IMR-90 (cell line): ENCODE results near the gene TMEM208. TPM values are rescaled to one million over a fixed set of nuclear protein-coding genes. Genes with fewer than 3 reads are reported as not detected.

Experiments
- ATAC-seq: fragments of 200-7000 bp; cut with Tn5 transposase; 2 replicates; pipeline ENCODE4 v1.9.1; 2020; ENCODE audit warnings: low read depth, mild to moderate bottlenecking, moderate library complexity
- BruUV-seq: library from RNA; stranded (reverse); fragments of 400-500 nt; replicated peaks from 2 replicates; lab custom pipeline; 2021; lab: Mats Ljungman, UMichigan
- CTCF ChIA-PET: fragments of 300-600 bp; formaldehyde crosslinking; extraction: SDS; loops from one replicate; lab custom pipeline; 2021; ENCODE audit warnings: antibody characterized with exemption; lab: Yijun Ruan, JAX
- POLR2A ChIA-PET: fragments of 300-600 bp; sonication (Branson Sonifier 250); formaldehyde crosslinking; loops from one replicate; lab custom pipeline; 2022; ENCODE audit warnings: antibody characterized with exemption; ENCODE audit not compliant: unreplicated experiment; lab: Charles Lee
- DNase-seq: peaks from one replicate; pipeline ENCODE4 v3.0.0; 2013
- H2AFZ ChIP-seq: replicated peaks from 2 replicates; pipeline ENCODE3; 2013; ENCODE audit warnings: low read length, mild to moderate bottlenecking; ENCODE audit not compliant: poor library complexity
- H2AK5ac ChIP-seq: 2 replicates; pipeline ENCODE4 v1.6.1; 2013; ENCODE audit warnings: low read depth, low read length, inconsistent platforms
- H2AK9ac ChIP-seq: replicated peaks from 2 replicates; pipeline ENCODE3; 2013; ENCODE audit warnings: mild to moderate bottlenecking, low read depth, low read length, moderate library complexity; ENCODE audit not compliant: poor library complexity
- H2BK120ac ChIP-seq: 2 replicates; pipeline ENCODE4 v1.6.1; 2013; ENCODE audit warnings: low read depth, low read length, inconsistent platforms
- H2BK15ac ChIP-seq: 3 replicates; pipeline ENCODE4 v1.6.1; 2013; ENCODE audit warnings: low read depth, low read length, inconsistent platforms
- H2BK20ac ChIP-seq: 2 replicates; pipeline ENCODE4 v1.6.1; 2013; ENCODE audit warnings: low read depth, mild to moderate bottlenecking, inconsistent platforms, low read length, moderate library complexity
- H2BK5ac ChIP-seq: 2 replicates; pipeline ENCODE4 v1.6.1; 2013; ENCODE audit warnings: mild to moderate bottlenecking, low read depth, low read length, inconsistent platforms; ENCODE audit not compliant: poor library complexity, severe bottlenecking
- H3K14ac ChIP-seq: replicated peaks from 2 replicates; pipeline ENCODE4 v1.6.1; 2013; ENCODE audit warnings: low read depth, low read length, inconsistent platforms
- H3K18ac ChIP-seq: 2 replicates; pipeline ENCODE4 v1.6.1; 2013; ENCODE audit warnings: low read depth, low read length, control low read depth
- H3K23ac ChIP-seq: 2 replicates; pipeline ENCODE4 v1.6.1; 2013; ENCODE audit warnings: low read depth, low read length, inconsistent platforms
- H3K27ac ChIP-seq: 2 replicates; pipeline ENCODE4 v1.5.1; 2013; ENCODE audit warnings: mild to moderate bottlenecking, control low read depth, low read length; ENCODE audit not compliant: insufficient read depth
- H3K27me3 ChIP-seq: 2 replicates; pipeline ENCODE4 v1.6.1; 2013; ENCODE audit warnings: low read length; ENCODE audit not compliant: control insufficient read depth, insufficient read depth
- H3K36me3 ChIP-seq: 2 replicates; pipeline ENCODE4 v1.6.1; 2013; ENCODE audit warnings: low read length, mixed read lengths; ENCODE audit not compliant: control insufficient read depth, insufficient read depth
- H3K4ac ChIP-seq: 2 replicates; pipeline ENCODE4 v1.6.1; 2013; ENCODE audit warnings: low read depth, low read length, inconsistent platforms
- H3K4me1 ChIP-seq: 2 replicates; pipeline ENCODE4 v1.6.1; 2013; ENCODE audit warnings: low read length, mixed read lengths; ENCODE audit not compliant: control insufficient read depth, insufficient read depth
- H3K4me2 ChIP-seq: 2 replicates; pipeline ENCODE4 v1.6.1; 2013; ENCODE audit warnings: low read depth, mild to moderate bottlenecking, control low read depth, low read length, moderate library complexity
- H3K4me3 ChIP-seq: 2 replicates; pipeline ENCODE4 v1.5.1; 2013; ENCODE audit warnings: low read depth, mild to moderate bottlenecking, control low read depth, low read length, moderate library complexity; ENCODE audit not compliant: insufficient read depth
- H3K56ac ChIP-seq: 2 replicates; pipeline ENCODE4 v1.6.1; 2013; ENCODE audit warnings: low read length, inconsistent platforms; ENCODE audit not compliant: insufficient read depth; ENCODE audit errors: extremely low read depth
- H3K79me1 ChIP-seq, 2 experiments: 2 replicates each; pipeline ENCODE4 v1.6.1; 2013; ENCODE audit warnings: low read length in 2 of 2, inconsistent platforms in 1 of 2, low read depth in 1 of 2
- H3K9ac ChIP-seq: 2 replicates; pipeline ENCODE4 v1.6.1; 2013; ENCODE audit warnings: low read depth, low read length, control low read depth
- H3K9me1 ChIP-seq: 2 replicates; pipeline ENCODE4 v1.6.1; 2013; ENCODE audit warnings: low read length, inconsistent platforms; ENCODE audit not compliant: insufficient read depth
- H3K9me3 ChIP-seq: 2 replicates; pipeline ENCODE4 v1.6.1; 2013; ENCODE audit warnings: low read length; ENCODE audit not compliant: control insufficient read depth, insufficient read depth
- H4K20me1 ChIP-seq: 2 replicates; pipeline ENCODE4 v1.6.1; 2013; ENCODE audit warnings: low read length, inconsistent platforms; ENCODE audit not compliant: insufficient read depth
- H4K5ac ChIP-seq: 2 replicates; pipeline ENCODE4 v1.6.1; 2013; ENCODE audit warnings: mild to moderate bottlenecking, low read depth, low read length, control low read depth
- H4K8ac ChIP-seq, 2 experiments: 2 replicates each; pipeline ENCODE4 v1.6.1; 2013; ENCODE audit warnings: low read depth in 2 of 2, low read length in 2 of 2, control low read depth in 1 of 2, inconsistent platforms in 1 of 2
- H4K91ac ChIP-seq: 2 replicates; pipeline ENCODE4 v1.6.1; 2013; ENCODE audit warnings: low read depth, low read length, inconsistent platforms; ENCODE audit not compliant: insufficient read depth
- BHLHE40 ChIP-seq: fragments of 150-350 bp; IDR thresholded peaks from 2 replicates; pipeline ENCODE4 v1.6.1; 2016; ENCODE audit warnings: mild to moderate bottlenecking, low read depth, low read length
- CEBPB ChIP-seq: IDR thresholded peaks from 2 replicates; pipeline ENCODE4 v1.6.1; 2012; ENCODE audit warnings: low read depth, low read length, improper control_type of control experiment
- CHD1 ChIP-seq: IDR thresholded peaks from 2 replicates; pipeline ENCODE4 v1.6.1; 2012; ENCODE audit warnings: low read depth, low read length, improper control_type of control experiment
- CTCF ChIP-seq: conservative IDR thresholded peaks from 2 replicates; pipeline ENCODE4 v1.5.1; 2012; ENCODE audit warnings: mild to moderate bottlenecking, low read depth, low read length, improper control_type of control experiment
- ELK1 ChIP-seq: fragments of 150-350 bp; IDR thresholded peaks from 2 replicates; pipeline ENCODE4 v1.6.1; 2016; ENCODE audit warnings: low read depth, mild to moderate bottlenecking, low read length, moderate library complexity, borderline replicate concordance
- FOS ChIP-seq: fragments of 150-350 bp; IDR thresholded peaks from 2 replicates; pipeline ENCODE4 v1.6.1; 2016; ENCODE audit warnings: low read depth, low read length
- MAFK ChIP-seq: IDR thresholded peaks from 2 replicates; pipeline ENCODE4 v1.6.1; 2012; ENCODE audit warnings: low read depth, low read length, improper control_type of control experiment
- MXI1 ChIP-seq: IDR thresholded peaks from 2 replicates; pipeline ENCODE4 v1.6.1; 2012; ENCODE audit warnings: low read depth, mild to moderate bottlenecking, low read length, moderate library complexity, borderline replicate concordance
- NFE2L2 ChIP-seq: fragments of 150-350 bp; IDR thresholded peaks from 2 replicates; pipeline ENCODE4 v1.6.1; 2016; ENCODE audit warnings: low read depth, mild to moderate bottlenecking, low read length
- POLR2A ChIP-seq: IDR thresholded peaks from 2 replicates; pipeline ENCODE4 v1.6.1; 2012; ENCODE audit warnings: mild to moderate bottlenecking, low read depth, low read length
- RAD21 ChIP-seq: IDR thresholded peaks from 2 replicates; pipeline ENCODE4 v1.6.1; 2012; ENCODE audit warnings: low read length, improper control_type of control experiment
- RCOR1 ChIP-seq: IDR thresholded peaks from 2 replicates; pipeline ENCODE4 v1.6.1; 2012; ENCODE audit warnings: mild to moderate bottlenecking, low read length, improper control_type of control experiment; ENCODE audit not compliant: insufficient replicate concordance
- RFX5 ChIP-seq: IDR thresholded peaks from 2 replicates; pipeline ENCODE4 v1.8.0; 2012; ENCODE audit warnings: low read depth, mild to moderate bottlenecking, low read length, moderate library complexity
- SMC3 ChIP-seq: fragments of 150-350 bp; IDR thresholded peaks from 2 replicates; pipeline ENCODE4 v1.6.1; 2016; ENCODE audit warnings: low read depth, mild to moderate bottlenecking, antibody characterized with exemption, low read length, moderate library complexity
- USF2 ChIP-seq: fragments of 150-350 bp; IDR thresholded peaks from 2 replicates; pipeline ENCODE4 v1.6.1; 2017; ENCODE audit warnings: mild to moderate bottlenecking, antibody characterized with exemption, low read length, low read depth
- WGBS, 2 experiments: methylation state at CpG; one replicate each; pipeline versions ENCODE4 v1.1.5 to v1.1.7; 2013; ENCODE audit warnings: missing lambda C conversion rate in 2 of 2; ENCODE audit not compliant: insufficient read length in 1 of 2; ENCODE audit errors: extremely low coverage in 2 of 2; 5-methylcytosine and 5-hydroxymethylcytosine counted together
- dilution Hi-C: fragments of 300-500 bp; cut with HindIII; formaldehyde crosslinking; loops from one replicate; pipeline ENCODE4 v1.14.3; 2018; ENCODE audit warnings: low sequenced_read_pairs; ENCODE audit not compliant: unreplicated experiment
- in situ Hi-C: fragments of 300-500 bp; cut with MboI; formaldehyde crosslinking; loops from 3 replicates; pipeline ENCODE4 v1.14.3; 2019; ENCODE audit warnings: low sequenced_read_pairs, inconsistent platforms, mixed read lengths
- intact Hi-C: fragments of 100-400 bp; cut with micrococcal nuclease; formaldehyde crosslinking; loops from 2 replicates; pipeline ENCODE4 v1.10.0; 2022
- polyA plus RNA-seq, 3 experiments: library from polyadenylated mRNA; depleted of rRNA; stranded (reverse); fragments of >200 nt; gene quantifications; 2 replicates each; pipeline ENCODE4 v1.2.3, GENCODE V29; 2012; ENCODE audit warnings: low replicate concordance in 1 of 3
- total RNA-seq: library from RNA; depleted of rRNA; stranded (reverse); fragments of >200 nt; gene quantifications from 2 replicates; pipeline ENCODE4 v1.2.3, GENCODE V29; 2012

The TMEM208 gene
- total and polyA plus RNA-seq, 2 of the 4 experiments (the other 2 are of a cell fraction) = 65.6 to 66.5 TPM

GRCh38 chr16:67191411-67191994, 35.4 kb upstream of the TMEM208 start:
- Histone ChIP-seq H3K14ac (peak overlapping the region; percentile 40), H2BK5ac (peak overlapping the region; percentile 64), H2AFZ (peak overlapping the region; percentile 98), H3K79me1 (peaks cover 25 to 48% of the 10 kb centered on the region in 2 experiments), H4K91ac (no peak overlapping the region), H4K20me1 (peaks cover 23% of the 10 kb centered on the region), H3K27ac (no peak overlapping the region), H3K4me2 (peak overlapping the region; percentile 93), H3K9me1 (peaks cover 26% of the 10 kb centered on the region), H3K56ac (0 out of 2 replicates have a peak overlapping the region, but pooled peaks have one; percentile 9), H2BK15ac (peak overlapping the region; percentile 42; the same call in 1 of the 3 replicates), H3K36me3 (peaks cover 31% of the 10 kb centered on the region), H3K27me3 (no peaks in the 10 kb centered on the region), H3K18ac (peak overlapping the region; percentile 34; the same call in 1 of the 2 replicates), H2AK5ac (peak overlapping the region; percentile 90; the same call in 1 of the 2 replicates), H2BK120ac (peak overlapping the region; percentile 58; the same call in 1 of the 2 replicates), H3K4ac (peak overlapping the region; percentile 76), H2BK20ac (peak overlapping the region; percentile 37; the same call in 1 of the 2 replicates), H3K9me3 (no peaks in the 10 kb centered on the region), H3K4me1 (peaks cover 19% of the 10 kb centered on the region), H2AK9ac (peak overlapping the region; percentile 100), H3K9ac (0 out of 2 replicates have a peak overlapping the region, but pooled peaks have one; percentile 24), H4K5ac (peak overlapping the region; percentile 50; the same call in 1 of the 2 replicates), H3K4me3 (peak overlapping the region; percentile 95), H3K23ac (no peak overlapping the region), H4K8ac (peak overlapping the region; percentile 14 to 59; a peak in 3 of 4 replicates)
- TF ChIP-seq SMC3 (no peak), RFX5 (no peak), CHD1 (no peak), RAD21 (no peak), USF2 (no peak), MXI1 (no peak), RCOR1 (no peak), FOS (no peak), ELK1 (no peak), CEBPB (no peak), MAFK (no peak), POLR2A (no peak), NFE2L2 (no peak), BHLHE40 (no peak), CTCF (no peak)
- 0% methylated on average over 2 of the region's 9 CpGs; no CpG with 5 or more reads in 1 of the 2 experiments for WGBS, 2 experiments
- no peak for ATAC-seq
- ChIA-PET POLR2A (no interaction called here), CTCF (no interaction called here)
- DNase-seq = no peak
- dilution Hi-C loops (no loop called here), in situ Hi-C loops (no loop called here), intact Hi-C loops (no loop called here)
- BruUV-seq = no TSS peak
